SK-N-SH (cell line): Measurements from ENCODE around the gene TREM1. TPM values are rescaled to one million over a fixed set of nuclear protein-coding genes. Genes with fewer than 3 reads are reported as not detected.

Experiments
- CTCF ChIA-PET: fragments of 300-600, 350-600 bp; formaldehyde crosslinking; extraction: SDS; loops from one replicate; lab custom pipeline; 2021; lab: Yijun Ruan, JAX
- POLR2A ChIA-PET: fragments of 350-600 bp; sonication (Branson Sonifier 250); formaldehyde crosslinking; extraction: SDS; loops from one replicate; lab custom pipeline; 2020; ENCODE audit warnings: antibody characterized with exemption, inconsistent platforms; lab: Yijun Ruan, JAX
- DNase-seq: peaks from one replicate; pipeline ENCODE4 v3.0.0; 2012
- H2AFZ ChIP-seq: fragments of 200-600 bp; sonication (generic); 2 replicates; pipeline ENCODE4 v1.8.1; 2016; ENCODE audit warnings: antibody characterized with exemption, mild to moderate bottlenecking, low read depth
- H3F3A ChIP-seq: fragments of 200-600 bp; sonication (generic); replicated peaks from 2 replicates; pipeline ENCODE3; 2016; ENCODE audit warnings: antibody characterized with exemption, mild to moderate bottlenecking; ENCODE audit not compliant: insufficient read depth
- H3K27ac ChIP-seq, 2 experiments: fragments of 200-500 bp in 1 of 2; fragments of 200-600 bp in 1 of 2; sonication (Bioruptor generic) in 1 of 2; sonication (generic), shearing (Covaris generic) in 1 of 2; 2 replicates each; pipeline versions ENCODE4 v1.5.1 to v1.6.1; 2014 to 2016; ENCODE audit warnings: low read depth in 2 of 2, inconsistent platforms in 1 of 2, low read length in 1 of 2, mild to moderate bottlenecking in 1 of 2, mixed read lengths in 1 of 2
- H3K27me3 ChIP-seq: fragments of 200-600 bp; sonication (generic), shearing (Covaris generic); 2 replicates; pipeline ENCODE4 v1.6.1; 2016; ENCODE audit warnings: mixed run types; ENCODE audit not compliant: insufficient read depth
- H3K36me3 ChIP-seq, 2 experiments: fragments of 200-500 bp in 1 of 2; fragments of 200-600 bp in 1 of 2; sonication (Bioruptor generic) in 1 of 2; sonication (generic) in 1 of 2; replicated peaks in 1 of 2; 2 replicates each; pipeline versions ENCODE3 to v1.5.1; 2014 to 2016; ENCODE audit warnings: low read length in 1 of 2, mild to moderate bottlenecking in 1 of 2; ENCODE audit not compliant: insufficient read depth in 2 of 2, control insufficient read depth in 1 of 2
- H3K4me1 ChIP-seq, 2 experiments: fragments of 200-500 bp in 1 of 2; fragments of 200-600 bp in 1 of 2; sonication (Bioruptor generic) in 1 of 2; sonication (generic), shearing (Covaris generic) in 1 of 2; 2 replicates each; pipeline versions ENCODE4 v1.5.1 to v1.6.1; 2014 to 2016; ENCODE audit warnings: low read depth in 1 of 2, low read length in 1 of 2, mixed run types in 1 of 2; ENCODE audit not compliant: insufficient read depth in 2 of 2, control insufficient read depth in 1 of 2
- H3K4me2 ChIP-seq: fragments of 200-600 bp; sonication (generic), shearing (Covaris generic); 2 replicates; pipeline ENCODE4 v1.6.1; 2017; ENCODE audit warnings: mixed run types
- H3K4me3 ChIP-seq, 2 experiments: fragments of 200-500 bp in 1 of 2; fragments of 200-600 bp in 1 of 2; sonication (Bioruptor generic) in 1 of 2; sonication (generic), shearing (Covaris generic) in 1 of 2; 2 replicates each; pipeline versions ENCODE4 v1.5.1 to v1.8.1; 2014 to 2016; ENCODE audit warnings: low read depth in 2 of 2, inconsistent platforms in 1 of 2, low read length in 1 of 2, mild to moderate bottlenecking in 1 of 2, mixed read lengths in 1 of 2, moderate library complexity in 1 of 2
- H3K79me2 ChIP-seq: fragments of 200-600 bp; sonication (generic); 2 replicates; pipeline ENCODE4 v1.8.1; 2017; ENCODE audit warnings: mild to moderate bottlenecking; ENCODE audit not compliant: insufficient read depth
- H3K9ac ChIP-seq: fragments of 200-600 bp; sonication (generic); 2 replicates; pipeline ENCODE4 v1.6.1; 2017; ENCODE audit warnings: mixed run types
- H3K9me2 ChIP-seq: fragments of 200-600 bp; sonication (generic); 2 replicates; pipeline ENCODE4 v1.6.1; 2017; ENCODE audit warnings: mixed run types
- H3K9me3 ChIP-seq: fragments of 200-600 bp; sonication (generic); 2 replicates; pipeline ENCODE4 v1.6.1; 2017; ENCODE audit warnings: mixed run types, mild to moderate bottlenecking, moderate library complexity
- H4K20me1 ChIP-seq: fragments of 200-600 bp; sonication (generic); 2 replicates; pipeline ENCODE4 v1.6.1; 2017; ENCODE audit warnings: mild to moderate bottlenecking, mixed run types; ENCODE audit not compliant: insufficient read depth
- CHD2 ChIP-seq: fragments of 150-350 bp; IDR thresholded peaks from 2 replicates; pipeline ENCODE4 v1.6.1; 2018; ENCODE audit warnings: low read length; ENCODE audit not compliant: partially characterized antibody
- NFIC ChIP-seq: IDR thresholded peaks from 2 replicates; pipeline ENCODE4 v1.4.0; 2012; ENCODE audit warnings: borderline replicate concordance
- SIN3A ChIP-seq: IDR thresholded peaks from 2 replicates; pipeline ENCODE4 v1.6.1; 2012; ENCODE audit warnings: low read depth, mild to moderate bottlenecking, low read length, moderate library complexity, borderline replicate concordance
- TCF12 ChIP-seq: IDR thresholded peaks from 2 replicates; pipeline ENCODE4 v1.4.0; 2012
- TEAD4 ChIP-seq: IDR thresholded peaks from 2 replicates; pipeline ENCODE4 v1.4.0; 2012; ENCODE audit warnings: mild to moderate bottlenecking, borderline replicate concordance; ENCODE audit not compliant: insufficient read depth
- USF1 ChIP-seq: IDR thresholded peaks from 2 replicates; pipeline ENCODE4 v1.4.0; 2012; ENCODE audit warnings: low read depth, borderline replicate concordance
- USF2 ChIP-seq: fragments of 150-350 bp; IDR thresholded peaks from 2 replicates; pipeline ENCODE4 v1.6.1; 2017; ENCODE audit warnings: antibody characterized with exemption, low read length, low read depth, borderline replicate concordance
- ZBTB33 ChIP-seq: IDR thresholded peaks from 2 replicates; pipeline ENCODE4 v1.4.0; 2012; ENCODE audit warnings: low read depth, borderline replicate concordance
- WGBS: methylation state at CpG from one replicate; pipeline ENCODE4 v1.1.6; 2017; ENCODE audit warnings: low lambda C conversion rate; 5-methylcytosine and 5-hydroxymethylcytosine counted together
- polyA plus RNA-seq, 3 experiments: library from polyadenylated mRNA; depleted of rRNA; stranded (reverse); fragments of >200 nt; gene quantifications; 2 replicates each; pipeline ENCODE4 v1.2.3, GENCODE V29; 2012
- small RNA-seq, 7 experiments: library from RNA; depleted of rRNA; stranded (forward); fragments of <200 nt; gene quantifications; one replicate each; pipeline ENCODE3, GENCODE V24; 2012

Gene TREM1
- polyA plus RNA-seq, 1 of the 3 experiments (the other 2 are of a cell fraction): not detected

- no peak for TF ChIP-seq CHD2
Measured at GRCh38 chr6:41226752-41227151, 59.7 kb downstream of the TREM1 start (continued).

GRCh38 chr6:41224800-41225199 is 61.7 kb downstream of the TREM1 start:
- Histone ChIP-seq H3K27ac (no peak overlapping the region), H3F3A (no peaks in the 10 kb centered on the region), H3K9me3 (no peaks in the 10 kb centered on the region), H4K20me1 (no peaks in the 10 kb centered on the region), H3K9ac (no peak overlapping the region), H3K79me2 (no peaks in the 10 kb centered on the region), H2AFZ (no peak overlapping the region), H3K4me3 (no peak overlapping the region), H3K27me3 (peaks cover 4% of the 10 kb centered on the region; the same call in 1 of the 2 replicates), H3K4me1 (no peaks in the 10 kb centered on the region), H3K36me3 (no peaks in the 10 kb centered on the region), H3K4me2 (no peak overlapping the region), H3K9me2 (no peaks in the 10 kb centered on the region)
- ChIA-PET POLR2A (no interaction called here), CTCF (no interaction called here)
- no peak for TF ChIP-seq TEAD4
- no peak for TF ChIP-seq NFIC
- TF ChIP-seq ZBTB33: no peak
- no peak for TF ChIP-seq USF1
- no peak for TF ChIP-seq USF2
- TF ChIP-seq TCF12: no peak
- TF ChIP-seq SIN3A: no peak
- 6% methylated on average over 1 of the region's 1 CpG for WGBS
- DNase-seq: no peak

Small RNA genes within 50 kb of the gene (small RNA-seq; reads per million reads assigned to genes)
- gene AL391903.2: 0 to 20.3 (median 0) reads per million in 7 experiments
- gene AL391903.3: 0 reads per million in 7 experiments
- 0 to 1.7 (median 0.43) reads per million in 7 experiments for gene RNA5SP207
- gene RNU6-643P: 0 reads per million in 7 experiments

Other genes starting within 250 kb of the TREM1 start
- 0.10 TPM in 2 replicates for gene UNC5CL, start 247.5 kb downstream of the TREM1 start, polyA plus RNA-seq (2012; rRNA removed)
- gene TSPO2, start 244.2 kb downstream of the TREM1 start, polyA plus RNA-seq (2012; rRNA removed): not detected in 2 replicates
- not detected in 2 replicates for gene APOBEC2, start 233.5 kb downstream of the TREM1 start, polyA plus RNA-seq (2012; rRNA removed)
- gene OARD1, start 214.3 kb downstream of the TREM1 start, polyA plus RNA-seq (2012; rRNA removed): 5.6 and 6.4 TPM in 2 replicates
- gene NFYA, start 213.7 kb downstream of the TREM1 start, polyA plus RNA-seq (2012; rRNA removed): 6.8 and 9.7 TPM in 2 replicates
- gene TREML1, start 132.3 kb downstream of the TREM1 start, polyA plus RNA-seq (2012; rRNA removed): not detected in 2 replicates
- not detected in 2 replicates for gene TREM2, start 123.6 kb downstream of the TREM1 start, polyA plus RNA-seq (2012; rRNA removed)
- not detected in 2 replicates for gene TREML2, start 85.5 kb downstream of the TREM1 start, polyA plus RNA-seq (2012; rRNA removed)
- gene TREML4, start 58.3 kb downstream of the TREM1 start, polyA plus RNA-seq (2012; rRNA removed): not detected in 2 replicates
- gene NCR2, start 48.9 kb upstream of the TREM1 start, polyA plus RNA-seq (2012; rRNA removed): not detected in 2 replicates